ENCODE data around the gene ROBO3. TPM values are rescaled to one million over a fixed set of nuclear protein-coding genes. Genes with fewer than 3 reads are reported as not detected.

Gene ROBO3
- total and polyA plus RNA-seq, 2 experiments from 2014 or later, result 2.6 to 10.3 TPM

DNA sequence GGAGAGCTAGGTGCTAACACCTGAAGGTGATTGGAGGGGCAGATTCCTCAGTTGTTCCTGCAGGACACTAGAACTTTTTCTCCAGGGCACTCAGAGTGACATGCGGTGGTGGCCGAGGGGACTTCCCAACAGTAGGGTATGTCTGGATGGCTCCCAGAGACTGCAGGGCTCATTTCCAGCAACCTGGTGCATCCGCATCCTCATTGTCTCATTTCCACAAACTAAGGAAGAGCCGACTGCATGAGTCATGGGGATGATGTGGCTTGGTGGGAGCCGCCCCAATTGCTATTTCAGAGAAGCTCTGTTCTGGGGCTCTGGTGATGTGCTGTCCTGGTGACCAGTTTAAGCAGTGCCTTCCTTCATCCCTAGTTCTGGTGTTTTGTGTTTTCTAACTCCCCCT, 35.2 kb downstream of the ROBO3 start:
- no peaks in the 10 kb centered on the region for H3K36me3 ChIP-seq
- peaks cover 30% of the 10 kb centered on the region for H3K27me3 ChIP-seq
- no peak overlapping the region for H3K27ac ChIP-seq
- H3K4me1 ChIP-seq (ENCODE audit: low read depth), result no peaks in the 10 kb centered on the region
- peak in 1 of 2 donors; percentile 78 for DNase-seq (ENCODE audit: low read depth in 1 of 2, low spot score in 1 of 2)
- H3K9me3 ChIP-seq (ENCODE audit: low read depth), result no peaks in the 10 kb centered on the region
- TF ChIP-seq, protein P1, sequence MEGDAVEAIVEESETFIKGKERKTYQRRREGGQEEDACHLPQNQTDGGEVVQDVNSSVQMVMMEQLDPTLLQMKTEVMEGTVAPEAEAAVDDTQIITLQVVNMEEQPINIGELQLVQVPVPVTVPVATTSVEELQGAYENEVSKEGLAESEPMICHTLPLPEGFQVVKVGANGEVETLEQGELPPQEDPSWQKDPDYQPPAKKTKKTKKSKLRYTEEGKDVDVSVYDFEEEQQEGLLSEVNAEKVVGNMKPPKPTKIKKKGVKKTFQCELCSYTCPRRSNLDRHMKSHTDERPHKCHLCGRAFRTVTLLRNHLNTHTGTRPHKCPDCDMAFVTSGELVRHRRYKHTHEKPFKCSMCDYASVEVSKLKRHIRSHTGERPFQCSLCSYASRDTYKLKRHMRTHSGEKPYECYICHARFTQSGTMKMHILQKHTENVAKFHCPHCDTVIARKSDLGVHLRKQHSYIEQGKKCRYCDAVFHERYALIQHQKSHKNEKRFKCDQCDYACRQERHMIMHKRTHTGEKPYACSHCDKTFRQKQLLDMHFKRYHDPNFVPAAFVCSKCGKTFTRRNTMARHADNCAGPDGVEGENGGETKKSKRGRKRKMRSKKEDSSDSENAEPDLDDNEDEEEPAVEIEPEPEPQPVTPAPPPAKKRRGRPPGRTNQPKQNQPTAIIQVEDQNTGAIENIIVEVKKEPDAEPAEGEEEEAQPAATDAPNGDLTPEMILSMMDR (IDR thresholded peaks at IDR 0.05; ENCODE audit: low read depth, low read length), result no peak
- no peak overlapping the region for H3K4me3 ChIP-seq

DNA sequence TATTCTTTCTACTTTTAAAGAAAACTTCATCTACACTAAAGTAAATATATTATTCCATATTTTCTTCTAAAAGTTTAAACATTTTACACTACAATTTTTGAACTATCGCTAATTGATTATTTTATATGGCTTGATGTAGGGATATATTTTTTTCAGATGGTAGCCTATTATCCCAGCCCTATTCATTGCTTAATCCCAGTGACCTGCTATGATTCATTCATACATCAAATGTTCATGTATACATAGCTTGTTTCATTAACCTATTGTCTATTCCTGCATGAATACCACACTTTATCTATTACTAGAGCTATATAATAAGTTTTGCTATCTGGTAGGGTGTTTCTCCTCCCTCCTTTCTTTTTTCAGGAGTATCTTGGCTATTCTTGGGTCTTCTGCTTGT, 37.4 kb downstream of the ROBO3 start:
- H3K4me1 ChIP-seq (ENCODE audit: low read depth), result no peaks in the 10 kb centered on the region

DNA sequence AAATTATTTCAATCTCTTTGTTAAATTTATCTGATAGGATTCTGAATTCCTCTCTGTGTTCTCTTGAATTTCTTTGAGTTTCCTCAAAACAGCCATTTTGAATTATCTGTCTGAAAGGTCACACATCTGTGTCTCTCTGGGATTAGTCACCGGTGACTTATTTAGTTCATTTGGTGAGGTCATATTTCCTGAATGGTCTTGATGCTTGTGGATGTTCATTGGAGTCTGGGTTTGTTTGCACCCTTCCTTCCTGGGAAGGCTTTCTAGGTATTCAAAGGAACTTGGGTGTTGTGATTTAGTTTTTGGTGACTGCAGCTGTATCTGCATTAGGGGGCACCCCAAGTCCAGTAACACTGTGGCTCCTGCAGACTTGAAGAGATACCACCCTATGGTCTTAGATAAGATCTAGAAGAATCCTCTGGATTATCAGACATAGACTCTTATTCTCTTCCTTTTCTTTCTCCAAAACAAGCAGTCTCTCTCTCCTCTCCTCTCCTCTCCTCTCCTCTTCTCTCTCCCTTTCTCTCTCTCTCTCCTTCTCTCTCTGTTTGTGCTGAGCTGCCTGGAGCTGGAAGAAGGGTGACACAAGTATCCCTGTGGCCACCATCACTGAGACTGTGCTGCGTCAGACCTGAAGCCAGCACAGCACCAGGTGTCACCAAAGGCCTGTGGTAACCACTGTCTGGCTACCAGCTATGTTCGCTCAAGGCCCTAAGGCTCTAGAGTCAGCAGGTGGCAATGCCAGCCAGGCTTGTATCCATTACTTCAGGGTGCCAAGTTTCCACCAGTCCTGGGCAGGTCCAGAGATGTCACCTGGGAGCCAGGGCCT, 50.5 kb downstream of the ROBO3 start:
- TF ChIP-seq, protein P1 (IDR thresholded peaks at IDR 0.05; ENCODE audit: low read depth, low read length), result no peak
- H3K4me1 ChIP-seq (ENCODE audit: low read depth), result no peaks in the 10 kb centered on the region
- no peak overlapping the region for H3K4me3 ChIP-seq
- peaks cover 7% of the 10 kb centered on the region for H3K27me3 ChIP-seq
- H3K36me3 ChIP-seq, result no peaks in the 10 kb centered on the region
- DNase-seq (ENCODE audit: low read depth in 1 of 2, low spot score in 1 of 2), result peak in 1 of 2 donors; percentile 25
- no peak overlapping the region for H3K27ac ChIP-seq
- H3K9me3 ChIP-seq (ENCODE audit: low read depth), result no peaks in the 10 kb centered on the region

More for the DNA sequence above, 37.4 kb downstream of the ROBO3 start:
- no peak overlapping the region for H3K4me3 ChIP-seq
- H3K9me3 ChIP-seq (ENCODE audit: low read depth), result no peaks in the 10 kb centered on the region
- TF ChIP-seq, protein P1 (IDR thresholded peaks at IDR 0.05; ENCODE audit: low read depth, low read length), result no peak
- no peak overlapping the region for H3K27ac ChIP-seq
- no peaks in the 10 kb centered on the region for H3K36me3 ChIP-seq
- H3K27me3 ChIP-seq, result peaks cover 38% of the 10 kb centered on the region
- no peak for DNase-seq (ENCODE audit: low read depth in 1 of 2, low spot score in 1 of 2)

DNA sequence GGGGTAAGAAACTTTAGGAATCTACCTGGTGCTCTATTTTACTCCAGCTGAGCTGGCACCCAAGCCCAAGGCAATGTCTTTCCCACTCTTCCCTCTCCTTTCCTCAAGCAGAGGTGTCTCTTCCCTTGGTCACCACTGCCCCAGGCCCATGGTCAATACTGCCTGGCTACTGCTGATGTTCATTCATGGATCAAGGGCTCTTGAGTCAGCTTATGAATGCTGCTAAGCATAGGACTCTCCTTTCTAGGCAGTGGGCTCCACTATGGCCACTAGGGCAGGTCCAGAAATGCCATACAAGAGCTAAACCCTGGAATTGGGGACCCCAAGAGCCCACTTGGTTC, 51.1 kb downstream of the ROBO3 start:
- DNase-seq (ENCODE audit: low read depth in 1 of 2, low spot score in 1 of 2), result no peak
- Histone ChIP-seq H3K9me3 (ENCODE audit: low read depth) (no peaks in the 10 kb centered on the region), H3K27ac (no peak overlapping the region), H3K4me3 (no peak overlapping the region), H3K4me1 (ENCODE audit: low read depth) (no peaks in the 10 kb centered on the region), H3K27me3 (peaks cover 7% of the 10 kb centered on the region), H3K36me3 (no peaks in the 10 kb centered on the region)
- TF ChIP-seq, protein P1 (IDR thresholded peaks at IDR 0.05; ENCODE audit: low read depth, low read length), result no peak

DNA sequence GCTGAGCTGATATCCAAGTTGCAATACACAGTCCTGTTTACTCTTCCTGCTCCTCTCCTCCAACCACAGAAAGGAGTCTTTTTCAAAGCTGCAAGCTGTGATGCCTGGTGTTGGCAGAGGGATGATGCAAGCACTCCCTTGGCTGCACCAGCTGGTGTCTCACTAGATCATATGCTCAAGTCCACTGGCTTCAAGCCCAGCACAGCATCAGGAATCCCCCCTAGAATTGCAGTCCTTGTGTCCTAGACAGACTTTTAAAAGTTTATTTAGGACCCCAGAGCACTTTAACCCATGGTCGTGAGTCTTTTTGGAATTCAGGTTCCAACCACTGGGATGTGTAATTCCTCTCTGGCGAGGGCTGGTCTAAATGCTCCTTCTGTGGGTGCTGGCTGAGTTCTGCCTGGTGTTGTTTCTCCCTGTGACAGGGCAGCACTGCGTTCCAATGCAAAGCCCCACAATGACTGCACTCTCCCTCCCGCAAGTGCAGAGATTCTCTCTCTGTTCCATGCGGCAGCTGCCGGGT, 51.9 kb downstream of the ROBO3 start:
- peak in 1 of 2 donors; percentile 78 for DNase-seq (ENCODE audit: low read depth in 1 of 2, low spot score in 1 of 2)
- Histone ChIP-seq H3K27ac (no peak overlapping the region), H3K27me3 (peaks cover 10% of the 10 kb centered on the region), H3K9me3 (ENCODE audit: low read depth) (no peaks in the 10 kb centered on the region), H3K36me3 (no peaks in the 10 kb centered on the region), H3K4me1 (ENCODE audit: low read depth) (no peaks in the 10 kb centered on the region), H3K4me3 (no peak overlapping the region)
- TF ChIP-seq, protein P1 (IDR thresholded peaks at IDR 0.05; ENCODE audit: low read depth, low read length), result no peak
